GM19351 (cell line): Measurements from ENCODE around the gene C1orf216.
"Not testable (repeated sequence)": the region's sequence is repeated elsewhere in the genome, so short reads cannot be mapped to it uniquely, and the experiment has no call there.

ENCODE experiments used
- ATAC-seq: cut with Tn5 transposase; IDR thresholded peaks from one replicate; pipeline ENCODE4 v1.9.1; 2021; ENCODE audit warnings: mild to moderate bottlenecking, moderate library complexity; ENCODE audit not compliant: unreplicated experiment

The C1orf216 gene

GRCh38 chr1:35707601-35708440, 10.9 kb downstream of the C1orf216 start:
- ATAC-seq: no peak

DNA sequence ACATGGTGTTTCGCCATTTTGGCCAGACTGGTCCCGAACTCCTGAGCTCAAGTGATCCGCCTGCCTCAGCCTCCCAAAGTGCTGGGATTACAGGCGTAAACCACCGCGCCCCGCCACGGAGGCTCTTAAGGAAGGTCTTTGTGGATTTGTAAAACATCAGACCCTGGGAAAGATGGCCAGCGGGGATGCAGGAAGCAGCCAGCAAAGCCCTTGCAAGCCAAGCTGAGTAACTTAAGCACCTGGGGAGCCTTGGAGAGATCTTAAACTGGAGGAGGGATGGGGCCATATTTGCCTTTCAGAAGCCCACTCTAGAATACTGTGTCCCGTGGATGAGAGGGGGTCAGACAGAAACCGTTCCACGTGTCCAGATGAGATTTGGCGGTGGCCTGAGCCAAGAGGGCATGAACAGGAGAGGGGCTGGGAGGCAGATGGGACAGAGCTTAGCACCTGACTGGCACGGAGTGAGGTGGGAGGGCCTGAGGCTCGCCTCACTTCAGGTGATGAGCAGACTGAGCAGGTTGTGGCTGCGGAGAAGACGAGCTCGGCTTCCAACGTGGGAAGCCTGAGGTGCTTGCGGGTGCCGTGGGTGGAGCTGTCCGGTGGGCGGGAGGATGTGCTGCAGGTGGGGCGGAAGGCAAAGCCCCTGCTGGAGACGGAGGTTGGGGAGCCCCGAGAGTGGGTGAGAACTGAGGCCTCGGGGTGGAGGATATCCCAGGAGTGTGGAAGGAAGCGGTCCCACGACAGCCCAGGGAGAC, 11.7 kb downstream of the C1orf216 start:
- no peak for ATAC-seq

GRCh38 chr1:35702508-35702907, 16.2 kb downstream of the C1orf216 start:
- no peak for ATAC-seq

GRCh38 chr1:35699152-35699551, 19.5 kb downstream of the C1orf216 start:
- ATAC-seq: not testable (repeated sequence)

- ATAC-seq: no peak
These were observed 26.4 kb downstream of the C1orf216 start for GRCh38 chr1:35692317-35692716.

DNA sequence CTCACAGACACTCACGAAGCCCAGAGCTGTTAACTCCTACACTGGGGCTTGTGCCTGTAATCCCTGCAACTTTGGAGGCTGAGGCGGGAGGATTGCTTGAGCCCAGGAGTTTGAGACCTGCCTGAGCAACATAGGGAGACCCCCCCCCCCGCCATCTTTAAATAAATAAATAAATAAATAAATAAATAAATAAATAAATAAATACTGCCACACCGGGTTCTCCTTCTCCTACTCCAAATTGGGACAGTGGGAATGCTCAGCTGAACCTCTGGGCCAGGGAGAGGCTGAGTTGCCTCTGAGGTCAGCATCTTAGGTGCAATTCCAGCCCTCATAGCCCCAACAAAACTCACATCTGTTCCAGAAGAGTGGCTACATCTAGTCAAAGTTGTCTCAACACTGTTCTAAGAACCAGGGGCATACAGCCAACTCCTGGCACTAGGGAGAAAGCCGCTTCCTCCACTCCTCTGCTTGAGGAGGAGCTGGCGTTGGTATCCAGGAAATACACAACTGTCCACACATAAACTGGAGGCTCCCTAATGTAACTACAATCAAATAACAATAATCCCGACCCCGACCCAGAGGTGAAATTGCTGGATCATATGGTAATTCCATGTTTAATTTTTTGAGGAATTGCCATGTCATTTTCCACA, 27.0 kb downstream of the C1orf216 start:
- no peak for ATAC-seq

- no peak for ATAC-seq
These were observed 27.6 kb downstream of the C1orf216 start for GRCh38 chr1:35691080-35691479.

GRCh38 chr1:35690103-35690502, 28.6 kb downstream of the C1orf216 start:
- not testable (repeated sequence) for ATAC-seq

GRCh38 chr1:35688161-35688560, 30.5 kb downstream of the C1orf216 start:
- no peak for ATAC-seq

- ATAC-seq: no peak
These were observed 35.7 kb downstream of the C1orf216 start for GRCh38 chr1:35683012-35683411.

GRCh38 chr1:35680271-35680670, 38.4 kb downstream of the C1orf216 start:
- ATAC-seq: no peak

DNA sequence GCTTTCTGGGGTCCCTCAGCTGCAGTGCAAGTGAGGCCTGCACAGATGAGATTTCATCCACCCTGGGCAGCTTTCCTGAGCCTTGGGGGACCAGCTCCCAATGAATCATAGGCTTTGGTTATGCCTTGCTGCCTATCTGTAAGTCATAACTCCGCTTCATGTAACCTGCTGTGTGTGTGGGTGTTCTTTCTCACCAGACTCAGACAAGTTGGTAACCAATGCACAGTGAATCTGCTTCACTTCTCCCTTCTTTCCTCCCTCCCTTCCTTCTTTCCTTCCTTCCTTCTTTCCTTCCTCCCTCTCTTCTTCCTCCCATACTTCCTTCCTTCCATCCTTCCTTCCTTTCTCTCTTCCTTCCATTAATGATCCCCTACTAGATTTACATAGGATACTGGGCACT, 42.9 kb downstream of the C1orf216 start:
- ATAC-seq: no peak

- ATAC-seq: no peak
These were observed 44.6 kb downstream of the C1orf216 start for GRCh38 chr1:35674111-35674510.

DNA sequence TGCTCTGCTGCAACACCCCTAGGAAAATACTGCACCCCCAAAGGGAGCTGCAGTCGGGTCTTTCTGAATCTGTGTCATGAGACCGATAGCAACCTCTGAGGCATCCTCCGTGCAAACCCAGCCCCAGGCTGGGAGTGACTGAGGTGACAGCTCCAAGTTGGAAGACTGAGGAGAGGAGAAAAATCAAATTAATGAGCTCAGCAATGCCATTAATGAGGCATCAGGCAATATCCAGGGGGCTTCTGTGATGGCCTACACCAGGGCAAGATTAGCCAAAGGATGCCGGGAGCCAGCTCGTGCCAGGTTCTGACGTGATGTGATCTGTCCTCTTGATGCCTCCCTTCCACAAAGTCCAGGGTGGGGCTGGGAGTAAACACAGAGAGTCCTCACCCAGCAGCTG, 46.6 kb downstream of the C1orf216 start:
- no peak for ATAC-seq

DNA sequence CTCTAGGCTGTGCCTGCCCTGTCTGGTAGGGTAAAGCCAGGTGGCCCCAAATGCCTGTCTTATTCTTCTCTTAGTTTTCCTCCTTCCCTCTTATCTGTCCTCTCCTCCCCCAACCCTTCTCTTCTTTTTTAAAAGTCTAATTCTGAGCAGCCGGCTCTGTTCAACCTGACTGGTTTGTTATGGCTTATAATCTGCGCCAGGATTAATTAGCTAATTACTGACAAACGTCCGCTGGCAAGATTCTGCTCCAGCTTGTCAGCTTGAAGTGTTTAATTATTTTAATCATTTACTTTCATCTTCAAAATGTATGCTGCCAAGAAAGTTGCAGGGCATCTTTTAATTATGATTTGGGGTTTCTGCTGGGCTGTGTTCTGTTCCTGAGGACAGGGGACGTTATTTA, 50.2 kb downstream of the C1orf216 start:
- ATAC-seq: no peak

DNA sequence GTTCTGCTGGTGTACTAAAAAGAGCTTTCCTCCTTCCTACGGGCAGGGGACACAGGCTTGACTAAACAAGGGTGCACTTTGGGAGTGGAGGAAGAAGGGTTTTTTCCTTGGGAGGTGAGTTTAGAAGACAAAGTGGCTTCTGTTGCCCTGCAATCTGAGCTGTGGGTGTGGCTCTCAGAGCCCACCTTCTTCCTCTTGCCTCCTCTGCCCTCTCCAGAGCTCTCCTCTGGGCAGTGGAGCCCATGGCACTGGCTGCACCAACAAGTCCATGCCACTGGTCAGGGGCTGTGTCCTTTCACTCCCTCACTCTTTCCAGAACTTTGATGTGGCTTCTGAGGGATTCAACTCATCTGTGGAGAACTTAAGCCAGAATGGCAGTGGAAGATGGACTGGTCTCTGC, 51.8 kb downstream of the C1orf216 start:
- no peak for ATAC-seq

GRCh38 chr1:35666216-35666615, 52.5 kb downstream of the C1orf216 start:
- ATAC-seq: no peak
